ENCODE data around the gene PM20D1.
"Not testable (repeated sequence)": the region's sequence is repeated elsewhere in the genome, so short reads cannot be mapped to it uniquely, and the experiment has no call there.

DNA sequence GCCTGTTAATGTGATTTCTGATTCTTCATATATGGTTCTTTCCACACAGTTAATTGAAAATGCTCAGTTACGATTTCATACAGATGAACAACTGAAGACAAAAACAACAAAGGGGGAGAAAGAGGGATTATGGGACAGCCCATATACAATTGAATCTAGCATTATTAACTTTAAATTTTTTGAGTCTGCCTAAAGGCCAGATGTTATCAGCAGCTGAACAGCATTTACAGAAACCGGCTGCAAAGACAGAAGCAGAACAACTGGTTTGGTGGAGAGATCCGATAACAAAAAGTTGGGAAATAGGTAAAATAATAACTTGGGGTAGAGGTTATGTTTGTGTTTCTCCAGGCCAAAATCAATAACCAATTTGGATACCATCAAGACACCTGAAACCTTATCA is 44.2 kb upstream of the PM20D1 start:
- TF ChIP-seq SIN3A (IDR thresholded peaks at IDR 0.05; ENCODE audit: low read depth, low read length); MTA2 (IDR thresholded peaks at IDR 0.05; ENCODE audit: low read depth); TARDBP (IDR thresholded peaks at IDR 0.05; ENCODE audit: borderline replicate concordance); MEF2A (IDR thresholded peaks at IDR 0.05; ENCODE audit: insufficient read depth, low read depth, low read length); POLR2A (IDR thresholded peaks at IDR 0.05; ENCODE audit: low read depth, low read length); CEBPB (IDR thresholded peaks at IDR 0.05; ENCODE audit: borderline replicate concordance in 1 of 2, low read depth in 2 of 2, low read length in 2 of 2); CBX3 (IDR thresholded peaks at IDR 0.05; ENCODE audit: borderline replicate concordance, low read depth); ZNF384 (IDR thresholded peaks at IDR 0.05; ENCODE audit: borderline replicate concordance, low read depth, low read length): not testable (repeated sequence)
- TF ChIP-seq, protein P1, sequence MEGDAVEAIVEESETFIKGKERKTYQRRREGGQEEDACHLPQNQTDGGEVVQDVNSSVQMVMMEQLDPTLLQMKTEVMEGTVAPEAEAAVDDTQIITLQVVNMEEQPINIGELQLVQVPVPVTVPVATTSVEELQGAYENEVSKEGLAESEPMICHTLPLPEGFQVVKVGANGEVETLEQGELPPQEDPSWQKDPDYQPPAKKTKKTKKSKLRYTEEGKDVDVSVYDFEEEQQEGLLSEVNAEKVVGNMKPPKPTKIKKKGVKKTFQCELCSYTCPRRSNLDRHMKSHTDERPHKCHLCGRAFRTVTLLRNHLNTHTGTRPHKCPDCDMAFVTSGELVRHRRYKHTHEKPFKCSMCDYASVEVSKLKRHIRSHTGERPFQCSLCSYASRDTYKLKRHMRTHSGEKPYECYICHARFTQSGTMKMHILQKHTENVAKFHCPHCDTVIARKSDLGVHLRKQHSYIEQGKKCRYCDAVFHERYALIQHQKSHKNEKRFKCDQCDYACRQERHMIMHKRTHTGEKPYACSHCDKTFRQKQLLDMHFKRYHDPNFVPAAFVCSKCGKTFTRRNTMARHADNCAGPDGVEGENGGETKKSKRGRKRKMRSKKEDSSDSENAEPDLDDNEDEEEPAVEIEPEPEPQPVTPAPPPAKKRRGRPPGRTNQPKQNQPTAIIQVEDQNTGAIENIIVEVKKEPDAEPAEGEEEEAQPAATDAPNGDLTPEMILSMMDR (IDR thresholded peaks at IDR 0.05 in 2 of 3, conservative IDR thresholded peaks at IDR 0.05 in 1 of 3; ENCODE audit: control insufficient read depth in 2 of 3, extremely low read depth in 1 of 3, insufficient read depth in 1 of 3, low read depth in 3 of 3, low read length in 3 of 3) = not testable (repeated sequence)
